CD4-positive, alpha-beta T cell treated with Interleukin-12 subunit alpha and Interleukin-12 subunit beta, for 1 hour (primary cell): ENCODE results near the gene ERGIC1.
"Not testable (repeated sequence)": the region's sequence is repeated elsewhere in the genome, so short reads cannot be mapped to it uniquely, and the experiment has no call there.

Source experiments
- DNase-seq: peaks from one replicate; pipeline ENCODE4 v3.0.0-alpha.2; 2020

Gene ERGIC1

GRCh38 chr5:172833686-172834414, at the start of gene ERGIC1:
Gene ERGIC1 (plus strand): TSS chr5:172834251. CDS start chr5:172834414, 163 bp downstream.
- DNase-seq = peak; percentile 79

- DNase-seq = no peak
Measured at GRCh38 chr5:172785429-172786088, 48.5 kb upstream of the ERGIC1 start.

- no peak for DNase-seq
Measured at GRCh38 chr5:172786736-172787462, 47.2 kb upstream of the ERGIC1 start.

- not testable (repeated sequence) for DNase-seq
Measured at GRCh38 chr5:172787538-172787937, 46.5 kb upstream of the ERGIC1 start.

- no peak for DNase-seq
Measured at GRCh38 chr5:172788771-172789686, 45.0 kb upstream of the ERGIC1 start.

GRCh38 chr5:172789687-172790495, 44.2 kb upstream of the ERGIC1 start:
- DNase-seq = no peak

GRCh38 chr5:172790496-172790889, 43.6 kb upstream of the ERGIC1 start:
- no peak for DNase-seq

- DNase-seq = no peak
Measured at GRCh38 chr5:172791286-172791685, 42.8 kb upstream of the ERGIC1 start.

- no peak for DNase-seq
Measured at GRCh38 chr5:172791726-172792445, 42.2 kb upstream of the ERGIC1 start.

GRCh38 chr5:172792701-172793570, 41.1 kb upstream of the ERGIC1 start:
- no peak for DNase-seq

- no peak for DNase-seq
Measured at GRCh38 chr5:172793577-172794488, 40.2 kb upstream of the ERGIC1 start.

GRCh38 chr5:172795318-172795977, 38.6 kb upstream of the ERGIC1 start:
- DNase-seq = no peak

- no peak for DNase-seq
Measured at GRCh38 chr5:172796306-172796705, 37.7 kb upstream of the ERGIC1 start.

GRCh38 chr5:172797771-172798191, 36.3 kb upstream of the ERGIC1 start:
- DNase-seq = no peak

- DNase-seq = peak; percentile 20
Measured at GRCh38 chr5:172798422-172799215, 35.4 kb upstream of the ERGIC1 start.

- DNase-seq = no peak
Measured at GRCh38 chr5:172799416-172799815, 34.6 kb upstream of the ERGIC1 start.

GRCh38 chr5:172800088-172800551, 33.9 kb upstream of the ERGIC1 start:
- DNase-seq = peak; percentile 36
